Sigmoid colon (tissue), 7 donors: ENCODE measurements around the gene FAM13A. TPM values are rescaled to one million over a fixed set of nuclear protein-coding genes. Genes with fewer than 3 reads are reported as not detected.
A peak's percentile ranks its signal among the peaks of the same experiment; 100 is the strongest.

Experiments used
- DNase-seq: peaks from one replicate; pipeline ENCODE4 v3.0.0-alpha.2; 2019
- H3K27ac ChIP-seq, 4 donors: fragments of 200-600 bp; sonication (generic); one replicate each; pipeline ENCODE4 v1.5.1; 2016 to 2019; ENCODE audit warnings: mild to moderate bottlenecking in 1 of 4
- H3K27me3 ChIP-seq, 3 donors: fragments of 200-600 bp; sonication (generic); one replicate each; pipeline ENCODE4 v1.5.1; 2019; ENCODE audit warnings: mild to moderate bottlenecking in 1 of 3
- H3K36me3 ChIP-seq, 4 donors: fragments of 200-600 bp; sonication (generic); one replicate each; pipeline ENCODE4 v1.5.1; 2016 to 2019
- H3K4me1 ChIP-seq, 4 donors: fragments of 200-600 bp; sonication (generic); one replicate each; pipeline ENCODE4 v1.5.1; 2017 to 2019
- H3K4me3 ChIP-seq, 4 donors: fragments of 200-600 bp; sonication (generic); one replicate each; pipeline ENCODE4 v1.5.1; 2017 to 2019; ENCODE audit warnings: mild to moderate bottlenecking in 2 of 4, moderate library complexity in 1 of 4
- H3K9me3 ChIP-seq, 4 donors: fragments of 200-600 bp in 3 of 4; sonication (generic) in 3 of 4; one replicate each; pipeline versions ENCODE4 v1.5.1 to v1.6.1; 2013 to 2019
- CTCF ChIP-seq, 4 experiments: fragments of 450-650 bp in 3 of 4; fragments of 200-600 bp in 1 of 4; IDR thresholded peaks; one replicate each; pipeline ENCODE4 v1.5.1; 2016 to 2019; ENCODE audit warnings: antibody characterized with exemption in 4 of 4, mild to moderate bottlenecking in 3 of 4, moderate library complexity in 2 of 4
- EP300 ChIP-seq, 4 donors: sonication (generic); formaldehyde crosslinking; IDR thresholded peaks; one replicate each; pipeline ENCODE4 v1.6.1; 2017; ENCODE audit warnings: antibody characterized with exemption in 4 of 4
- POLR2A ChIP-seq, 2 donors: fragments of 450-650 bp; IDR thresholded peaks; one replicate each; pipeline ENCODE4 v1.6.1; 2016; ENCODE audit warnings: antibody characterized with exemption in 2 of 2, mild to moderate bottlenecking in 2 of 2, moderate library complexity in 2 of 2
- POLR2AphosphoS5 ChIP-seq, 4 donors: sonication (generic); formaldehyde crosslinking; IDR thresholded peaks; one replicate each; pipeline ENCODE4 v1.6.1; 2017; ENCODE audit warnings: antibody characterized with exemption in 4 of 4
- WGBS, 2 donors: extraction: QIAGEN DNeasy Blood & Tissue Kit; methylation state at CpG; one replicate each; pipeline ENCODE4 v1.1.7; 2013; 5-methylcytosine and 5-hydroxymethylcytosine counted together
- intact Hi-C: fragments of 100-400 bp; cut with DNase I; formaldehyde crosslinking; loops from one replicate; pipeline ENCODE4 v1.15.1; 2023
- polyA plus RNA-seq, 3 donors: library from polyadenylated mRNA; stranded (reverse); fragments of 200-250 nt; gene quantifications; one replicate each; pipeline ENCODE4 v1.2.3, GENCODE V29; 2013
- total RNA-seq, 4 donors: library from RNA; depleted of rRNA; stranded (reverse); fragments of >200 nt; gene quantifications; one replicate each; pipeline ENCODE4 v1.1.0, GENCODE V29; 2016
- donor health status: healthy with polysubstance abuse.
- donor health status: Bipolar disorder and iron deficiency.
- donor health status: healthy.

FAM13A gene
- total and polyA plus RNA-seq, 7 donors: 9.9 to 49.7 (median 41.1) TPM

- Histone ChIP-seq H3K36me3 (peaks cover 11 to 52% (median 32%) of the 10 kb centered on the region in 4 donors), H3K4me3 (no peak overlapping the region), H3K9me3 (no peaks in the 10 kb centered on the region), H3K27me3 (no peaks in the 10 kb centered on the region), H3K4me1 (peaks cover 0 to 14% (median 12%) of the 10 kb centered on the region in 4 donors), H3K27ac (peak overlapping the region in 1 of 4 donors; percentile 26)
- TF ChIP-seq POLR2A (IDR thresholded peaks at IDR 0.05) (no peak), POLR2AphosphoS5 (IDR thresholded peaks at IDR 0.05) (no peak), EP300 (IDR thresholded peaks at IDR 0.05) (no peak), CTCF (IDR thresholded peaks at IDR 0.05) (no peak)
- intact Hi-C loops: no loop called here
- no peak for DNase-seq
- WGBS, 2 donors: 94 to 98% methylated on average over 3 of the region's 3 CpGs
Observed at GRCh38 chr4:88744609-88745008, 312.4 kb downstream of the FAM13A start.

- H3K4me3 ChIP-seq: no peak overlapping the region
- peaks cover 5 to 47% (median 23%) of the 10 kb centered on the region in 4 donors for H3K36me3 ChIP-seq
- DNase-seq: no peak
- intact Hi-C loops: no loop called here
- 92 to 97% methylated on average over 3 of the region's 3 CpGs for WGBS, 2 donors
- no peaks in the 10 kb centered on the region for H3K9me3 ChIP-seq
- no peaks in the 10 kb centered on the region for H3K27me3 ChIP-seq
- peaks cover 0 to 15% (median 14%) of the 10 kb centered on the region in 4 donors for H3K4me1 ChIP-seq
- TF ChIP-seq CTCF (IDR thresholded peaks at IDR 0.05) (no peak), POLR2A (IDR thresholded peaks at IDR 0.05) (no peak), EP300 (IDR thresholded peaks at IDR 0.05) (no peak), POLR2AphosphoS5 (IDR thresholded peaks at IDR 0.05) (no peak)
- H3K27ac ChIP-seq: no peak overlapping the region
Observed at GRCh38 chr4:88743696-88744095, 313.3 kb downstream of the FAM13A start.

GRCh38 chr4:88742561-88742960 is 314.4 kb downstream of the FAM13A start:
- Histone ChIP-seq H3K9me3 (no peaks in the 10 kb centered on the region), H3K36me3 (peaks cover 0 to 38% (median 12%) of the 10 kb centered on the region in 4 donors), H3K4me3 (no peak overlapping the region), H3K4me1 (peaks cover 0 to 27% (median 26%) of the 10 kb centered on the region in 4 donors), H3K27me3 (no peaks in the 10 kb centered on the region), H3K27ac (no peak overlapping the region)
- WGBS, 2 donors: 60 to 78% methylated on average over 2 of the region's 2 CpGs
- no peak for DNase-seq
- TF ChIP-seq POLR2A (IDR thresholded peaks at IDR 0.05) (no peak), POLR2AphosphoS5 (IDR thresholded peaks at IDR 0.05) (no peak), CTCF (IDR thresholded peaks at IDR 0.05) (no peak), EP300 (IDR thresholded peaks at IDR 0.05) (no peak)
- intact Hi-C loops: no loop called here

- Histone ChIP-seq H3K27ac (peak overlapping the region; percentile 50 to 71 (median 59)), H3K4me3 (no peak overlapping the region), H3K9me3 (no peaks in the 10 kb centered on the region), H3K36me3 (peaks cover 0 to 15% (median 0%) of the 10 kb centered on the region in 4 donors), H3K4me1 (peaks cover 0 to 36% (median 32%) of the 10 kb centered on the region in 4 donors), H3K27me3 (no peaks in the 10 kb centered on the region)
- intact Hi-C loops: no loop called here
- TF ChIP-seq POLR2AphosphoS5 (IDR thresholded peaks at IDR 0.05) (no peak), CTCF (IDR thresholded peaks at IDR 0.05) (peak in 1 of 4 experiments; percentile 4)
- 58 to 70% methylated on average over 4 of the region's 4 CpGs for WGBS, 2 donors
- DNase-seq: no peak
Observed at GRCh38 chr4:88738180-88738579, 318.8 kb downstream of the FAM13A start.
